H1 (cell line): ENCODE data around the gene CCDC88C. TPM values are rescaled to one million over a fixed set of nuclear protein-coding genes. Genes with fewer than 3 reads are reported as not detected.

Experiments
- CTCF ChIA-PET: fragments of 300-600 bp; sonication (Branson Sonifier 250); formaldehyde crosslinking; loops from one replicate; lab custom pipeline; 2021; ENCODE audit not compliant: partially characterized antibody; lab: Charles Lee
- POLR2A ChIA-PET: fragments of 300-600 bp; sonication (Branson Sonifier 250); formaldehyde crosslinking; loops from one replicate; lab custom pipeline; 2021; ENCODE audit warnings: inconsistent platforms; ENCODE audit not compliant: partially characterized antibody; lab: Charles Lee
- DNase-seq, 2 experiments: peaks; one replicate each; pipeline versions ENCODE4 v3.0.0 to v3.0.0-alpha.2; 2010 to 2022; ENCODE audit warnings: low spot score in 2 of 2, low read depth in 1 of 2, mixed read lengths in 1 of 2
- FAIRE-seq: peaks from 2 replicates; lab custom pipeline; 2011; peaks lifted over from hg19 to GRCh38; lab: Jason Lieb, UNC
- H2AFZ ChIP-seq: 2 replicates; pipeline ENCODE4 v1.8.1; 2012; ENCODE audit warnings: low read length, inconsistent platforms
- H2AK5ac ChIP-seq: 2 replicates; pipeline ENCODE4 v1.6.1; 2013; ENCODE audit warnings: low read depth, low read length
- H2BK120ac ChIP-seq: replicated peaks from 2 replicates; pipeline ENCODE3; 2013; ENCODE audit warnings: low read depth, low read length, inconsistent platforms
- H2BK12ac ChIP-seq: 2 replicates; pipeline ENCODE4 v1.6.1; 2013; ENCODE audit warnings: low read depth, low read length
- H2BK15ac ChIP-seq: 2 replicates; pipeline ENCODE4 v1.6.1; 2013; ENCODE audit warnings: low read length
- H2BK20ac ChIP-seq: 2 replicates; pipeline ENCODE4 v1.6.1; 2013; ENCODE audit warnings: low read length
- H2BK5ac ChIP-seq: 2 replicates; pipeline ENCODE4 v1.6.1; 2013; ENCODE audit warnings: low read depth, low read length
- H3K14ac ChIP-seq: 2 replicates; pipeline ENCODE4 v1.6.1; 2013; ENCODE audit warnings: inconsistent platforms; ENCODE audit not compliant: insufficient read length
- H3K18ac ChIP-seq: 2 replicates; pipeline ENCODE4 v1.6.1; 2013; ENCODE audit warnings: low read length; ENCODE audit errors: extremely low read depth
- H3K23ac ChIP-seq: 2 replicates; pipeline ENCODE4 v1.6.1; 2013; ENCODE audit warnings: inconsistent platforms; ENCODE audit not compliant: insufficient read length
- H3K23me2 ChIP-seq: 2 replicates; pipeline ENCODE4 v1.6.1; 2013; ENCODE audit warnings: low read depth, low read length
- H3K27ac ChIP-seq: 2 replicates; pipeline ENCODE4 v1.6.1; 2011; ENCODE audit warnings: low read depth, low read length, inconsistent platforms
- H3K27me3 ChIP-seq, 4 experiments: replicated peaks in 1 of 4; 1 replicate in 1 of 4; 2 replicates in 3 of 4; pipeline versions ENCODE4 v1.6.1 to v1.8.1; 2011 to 2013; ENCODE audit warnings: low read length in 3 of 4, mild to moderate bottlenecking in 3 of 4, inconsistent platforms in 2 of 4, mixed read lengths in 2 of 4, moderate library complexity in 1 of 4; ENCODE audit not compliant: control insufficient read depth in 3 of 4, insufficient read depth in 3 of 4; ENCODE audit errors: extremely low read depth in 1 of 4
- H3K36me3 ChIP-seq, 4 experiments: 2 replicates each; pipeline versions ENCODE4 v1.6.1 to v1.8.1; 2011 to 2013; ENCODE audit warnings: mild to moderate bottlenecking in 4 of 4, low read length in 3 of 4, moderate library complexity in 2 of 4, control low read depth in 1 of 4, inconsistent platforms in 1 of 4; ENCODE audit not compliant: insufficient read depth in 4 of 4, control insufficient read depth in 2 of 4
- H3K4ac ChIP-seq: replicated peaks from 2 replicates; pipeline ENCODE3; 2013; ENCODE audit warnings: low read length, low read depth, mixed read lengths, inconsistent platforms; ENCODE audit not compliant: insufficient read length
- H3K4me1 ChIP-seq, 4 experiments: replicated peaks in 1 of 4; 1 replicate in 1 of 4; 2 replicates in 3 of 4; pipeline versions ENCODE4 v1.6.1 to v1.8.1; 2011 to 2013; ENCODE audit warnings: low read length in 3 of 4, inconsistent platforms in 2 of 4, mixed read lengths in 1 of 4; ENCODE audit not compliant: insufficient read depth in 4 of 4, control insufficient read depth in 3 of 4
- H3K4me2 ChIP-seq, 2 experiments: 2 replicates each; pipeline versions ENCODE4 v1.6.1 to v1.8.1; 2011 to 2013; ENCODE audit warnings: low read depth in 2 of 2, low read length in 2 of 2, control low read depth in 1 of 2, inconsistent platforms in 1 of 2, mild to moderate bottlenecking in 1 of 2; ENCODE audit not compliant: insufficient read depth in 1 of 2
- H3K4me3 ChIP-seq, 4 experiments: fragments of 200-600, 300-600 bp in 1 of 4; sonication (generic), shearing (Covaris generic), sonication (Bioruptor Twin) in 1 of 4; 2 replicates each; pipeline versions ENCODE4 v1.5.1 to v1.8.1; 2011 to 2016; ENCODE audit warnings: low read length in 4 of 4, low read depth in 3 of 4, control low read depth in 2 of 4, inconsistent platforms in 2 of 4, mild to moderate bottlenecking in 2 of 4, mixed read lengths in 1 of 4, moderate library complexity in 1 of 4; ENCODE audit not compliant: insufficient read depth in 2 of 4; ENCODE audit errors: extremely low read depth in 1 of 4
- H3K56ac ChIP-seq: replicated peaks from 2 replicates; pipeline ENCODE3; 2013; ENCODE audit warnings: low read depth, mild to moderate bottlenecking, mixed read lengths, low read length, inconsistent platforms; ENCODE audit not compliant: insufficient read length
- H3K79me1 ChIP-seq: 2 replicates; pipeline ENCODE4 v1.6.1; 2013; ENCODE audit warnings: low read depth, low read length, control low read depth
- H3K79me2 ChIP-seq, 2 experiments: 2 replicates each; pipeline versions ENCODE4 v1.6.1 to v1.8.1; 2012 to 2013; ENCODE audit warnings: low read length in 2 of 2, mild to moderate bottlenecking in 2 of 2, inconsistent platforms in 1 of 2; ENCODE audit not compliant: insufficient read depth in 2 of 2, control insufficient read depth in 1 of 2
- H3K9ac ChIP-seq, 4 experiments: replicated peaks in 1 of 4; 1 replicate in 1 of 4; 2 replicates in 3 of 4; pipeline versions ENCODE4 v1.6.1 to v1.8.1; 2011 to 2013; ENCODE audit warnings: low read depth in 3 of 4, low read length in 3 of 4, control low read depth in 2 of 4, mild to moderate bottlenecking in 2 of 4, moderate library complexity in 2 of 4, inconsistent platforms in 1 of 4; ENCODE audit errors: extremely low read depth in 1 of 4
- H3K9me3 ChIP-seq, 2 experiments: 2 replicates each; pipeline versions ENCODE4 v1.6.1 to v1.8.1; 2012 to 2013; ENCODE audit warnings: mild to moderate bottlenecking in 2 of 2, moderate library complexity in 2 of 2, control low read depth in 1 of 2, inconsistent platforms in 1 of 2, low read depth in 1 of 2, low read length in 1 of 2, mixed read lengths in 1 of 2; ENCODE audit not compliant: insufficient read depth in 2 of 2
- H4K20me1 ChIP-seq, 2 experiments: replicated peaks in 1 of 2; 2 replicates each; pipeline versions ENCODE3 to v1.8.1; 2011 to 2013; ENCODE audit warnings: inconsistent platforms in 2 of 2, low read length in 2 of 2, mild to moderate bottlenecking in 1 of 2; ENCODE audit not compliant: insufficient read depth in 2 of 2, control insufficient read depth in 1 of 2
- H4K5ac ChIP-seq: 2 replicates; pipeline ENCODE4 v1.6.1; 2013; ENCODE audit warnings: low read length, low read depth, mixed read lengths, inconsistent platforms; ENCODE audit not compliant: insufficient read length
- H4K8ac ChIP-seq: 2 replicates; pipeline ENCODE4 v1.8.0; 2013; ENCODE audit warnings: mild to moderate bottlenecking, moderate library complexity, low read length, inconsistent platforms; ENCODE audit not compliant: insufficient read depth; ENCODE audit errors: extremely low read depth
- H4K91ac ChIP-seq: replicated peaks from 2 replicates; pipeline ENCODE3; 2013; ENCODE audit warnings: low read length, mixed read lengths, inconsistent platforms; ENCODE audit not compliant: insufficient read length
- CREB1 ChIP-seq: IDR thresholded peaks from 2 replicates; pipeline ENCODE4 v1.6.1; 2012; ENCODE audit warnings: inconsistent platforms
- NANOG ChIP-seq: IDR thresholded peaks from 2 replicates; pipeline ENCODE4 v1.6.1; 2011; ENCODE audit warnings: low read length, low read depth, mild to moderate bottlenecking, inconsistent platforms; ENCODE audit not compliant: insufficient read depth, poor library complexity, severe bottlenecking
- NRF1 ChIP-seq: IDR thresholded peaks from 2 replicates; pipeline ENCODE4 v1.6.1; 2011; ENCODE audit warnings: mild to moderate bottlenecking, low read depth, low read length, improper control_type of control experiment
- SP2 ChIP-seq: IDR thresholded peaks from 2 replicates; pipeline ENCODE4 v1.6.1; 2012; ENCODE audit warnings: mild to moderate bottlenecking, low read length, inconsistent platforms
- TAF7 ChIP-seq: optimal IDR thresholded peaks from 2 replicates; pipeline ENCODE3; 2011; ENCODE audit warnings: low read depth, mild to moderate bottlenecking, inconsistent platforms, low read length, moderate library complexity, borderline replicate concordance
- TCF12 ChIP-seq: IDR thresholded peaks from 2 replicates; pipeline ENCODE4 v1.6.1; 2011; ENCODE audit warnings: low read depth, mild to moderate bottlenecking, low read length
- WGBS, 2 experiments: shearing (Covaris generic) in 1 of 2; methylation state at CpG; one replicate each; pipeline versions ENCODE4 v1.1.6 to v1.1.7; 2013 to 2015; ENCODE audit warnings: low lambda C conversion rate in 2 of 2, mixed read lengths in 2 of 2, inconsistent platforms in 1 of 2, low coverage in 1 of 2, missing lambda C conversion rate in 1 of 2; ENCODE audit not compliant: insufficient replicate concordance in 2 of 2, insufficient coverage in 1 of 2, insufficient read length in 1 of 2; ENCODE audit errors: extremely low coverage in 1 of 2, missing lambda C conversion rate in 1 of 2; 5-methylcytosine and 5-hydroxymethylcytosine counted together
- polyA plus RNA-seq, 7 experiments: library from polyadenylated mRNA; depleted of rRNA in 3 of 7; stranded (reverse) in 5 of 7; unstranded in 2 of 7; fragments of >200 nt in 5 of 7; fragments of 200-250 nt in 2 of 7; gene quantifications; 1 replicate in 5 of 7; 2 replicates in 1 of 7; 4 replicates in 1 of 7; pipeline versions ENCODE4 v1.2.1 to v1.2.3, GENCODE V29; 2011 to 2013; ENCODE audit warnings: missing spikeins in 2 of 7, mixed read lengths in 2 of 7
- total RNA-seq: library from RNA; stranded (reverse); fragmentation: NEBNext Ultra II Directional; extraction: Animal tissue kit (Norgen Biotek cat#: 25700); gene quantifications from 2 replicates; pipeline ENCODE4 v1.2.1, GENCODE V29; 2021

Gene CCDC88C
- total and polyA plus RNA-seq, 2 of the 8 experiments (the other 6 are each of a cell fraction or from before 2014, with no cell fraction given): 10.3 to 57.7 TPM

DNA sequence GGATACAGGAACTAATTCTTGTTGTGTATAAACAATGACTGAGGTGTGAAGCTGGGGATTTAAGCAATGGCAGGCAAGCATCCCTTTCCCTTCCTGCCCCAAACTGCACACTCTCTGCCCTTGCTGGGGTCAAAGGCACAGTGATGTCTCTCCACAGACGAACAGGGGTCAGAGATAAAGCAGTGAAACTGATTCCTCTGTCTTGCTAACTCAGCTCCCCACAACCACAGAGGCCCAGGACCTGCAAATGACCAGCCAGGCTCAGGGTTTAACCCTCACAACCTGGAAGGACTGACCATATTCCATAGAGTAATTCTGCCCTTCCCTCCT is 67.2 kb downstream of the CCDC88C start:
- Histone ChIP-seq H4K8ac (no peak overlapping the region), H3K14ac (no peak overlapping the region), H3K4me1 (peaks cover 6 to 28% (median 15%) of the 10 kb centered on the region in 4 experiments), H3K4ac (no peak overlapping the region), H3K9me3 (no peaks in the 10 kb centered on the region), H2BK12ac (no peak overlapping the region), H2BK15ac (no peak overlapping the region), H2AFZ (no peak overlapping the region), H3K27me3 (no peaks in the 10 kb centered on the region), H3K4me2 (no peak overlapping the region), H4K91ac (no peak overlapping the region), H3K27ac (no peak overlapping the region), H4K5ac (no peak overlapping the region), H3K23me2 (no peaks in the 10 kb centered on the region; the same call in 1 of the 2 replicates), H3K56ac (no peak overlapping the region), H2BK5ac (no peak overlapping the region; the same call in 1 of the 2 replicates), H3K79me1 (peaks cover 15% of the 10 kb centered on the region), H2BK120ac (no peak overlapping the region), H3K23ac (no peak overlapping the region), H3K18ac (no peak overlapping the region), H3K79me2 (peaks cover 2 to 44% of the 10 kb centered on the region in 2 experiments; a peak in 1 of 4 replicates), H3K4me3 (no peak overlapping the region), H2AK5ac (no peak overlapping the region; the same call in 1 of the 2 replicates), H4K20me1 (peaks cover 4 to 8% of the 10 kb centered on the region in 2 experiments), H3K36me3 (no peaks in the 10 kb centered on the region), H3K9ac (no peak overlapping the region), H2BK20ac (no peak overlapping the region)
- TF ChIP-seq CREB1: no peak
- TF ChIP-seq TAF7: no peak
- TF ChIP-seq NRF1: no peak
- no peak for TF ChIP-seq NANOG
- TF ChIP-seq TCF12: no peak
- no peak for TF ChIP-seq SP2
- CTCF ChIA-PET: interaction anchor here (0.6 to 5.5 kb wide), 13 partner anchors 8 to 1133 kb away, joined by 3 to 40 read pairs (median 4); no protein-coding TSS in a partner anchor
- 83% methylated on average over 1 of the region's 1 CpG; no CpG with 5 or more reads in 1 of the 2 experiments for WGBS, 2 experiments
- no peak for DNase-seq
- no peak for FAIRE-seq
- POLR2A ChIA-PET: no interaction called here
